Tibial nerve (tissue), 4 donors: ENCODE results near the gene OTOG.

Source experiments
- EP300 ChIP-seq, 2 donors: sonication (generic); formaldehyde crosslinking; IDR thresholded peaks; one replicate each; pipeline ENCODE4 v1.6.1; 2017; ENCODE audit warnings: antibody characterized with exemption in 2 of 2, mild to moderate bottlenecking in 1 of 2
- TF ChIP-seq, protein P1 (sequence below), 5 experiments: fragments of 200-600 bp in 3 of 5; fragments of 450-650 bp in 2 of 5; sonication (generic) in 3 of 5; IDR thresholded peaks; one replicate each; pipeline ENCODE4 v1.5.1; 2016 to 2019; ENCODE audit warnings: antibody characterized with exemption in 5 of 5, mild to moderate bottlenecking in 3 of 5, moderate library complexity in 2 of 5

GRCh38 chr11:17596310-17596669 is 49.2 kb downstream of the OTOG start:
- TF ChIP-seq, protein P1, sequence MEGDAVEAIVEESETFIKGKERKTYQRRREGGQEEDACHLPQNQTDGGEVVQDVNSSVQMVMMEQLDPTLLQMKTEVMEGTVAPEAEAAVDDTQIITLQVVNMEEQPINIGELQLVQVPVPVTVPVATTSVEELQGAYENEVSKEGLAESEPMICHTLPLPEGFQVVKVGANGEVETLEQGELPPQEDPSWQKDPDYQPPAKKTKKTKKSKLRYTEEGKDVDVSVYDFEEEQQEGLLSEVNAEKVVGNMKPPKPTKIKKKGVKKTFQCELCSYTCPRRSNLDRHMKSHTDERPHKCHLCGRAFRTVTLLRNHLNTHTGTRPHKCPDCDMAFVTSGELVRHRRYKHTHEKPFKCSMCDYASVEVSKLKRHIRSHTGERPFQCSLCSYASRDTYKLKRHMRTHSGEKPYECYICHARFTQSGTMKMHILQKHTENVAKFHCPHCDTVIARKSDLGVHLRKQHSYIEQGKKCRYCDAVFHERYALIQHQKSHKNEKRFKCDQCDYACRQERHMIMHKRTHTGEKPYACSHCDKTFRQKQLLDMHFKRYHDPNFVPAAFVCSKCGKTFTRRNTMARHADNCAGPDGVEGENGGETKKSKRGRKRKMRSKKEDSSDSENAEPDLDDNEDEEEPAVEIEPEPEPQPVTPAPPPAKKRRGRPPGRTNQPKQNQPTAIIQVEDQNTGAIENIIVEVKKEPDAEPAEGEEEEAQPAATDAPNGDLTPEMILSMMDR (IDR thresholded peaks at IDR 0.05) = no peak
- no peak for TF ChIP-seq EP300 (IDR thresholded peaks at IDR 0.05)
